ENCODE measurements around the gene FBXO46.

FBXO46 gene

GRCh38 chr19:45681391-45682015 lies 49.2 kb downstream of the FBXO46 start:
- peak; percentile 77 for DNase-seq (ENCODE audit: low read depth)

- DNase-seq (ENCODE audit: low read depth): peak; percentile 72
Measured at GRCh38 chr19:45677351-45678230, 53.1 kb downstream of the FBXO46 start.

DNA sequence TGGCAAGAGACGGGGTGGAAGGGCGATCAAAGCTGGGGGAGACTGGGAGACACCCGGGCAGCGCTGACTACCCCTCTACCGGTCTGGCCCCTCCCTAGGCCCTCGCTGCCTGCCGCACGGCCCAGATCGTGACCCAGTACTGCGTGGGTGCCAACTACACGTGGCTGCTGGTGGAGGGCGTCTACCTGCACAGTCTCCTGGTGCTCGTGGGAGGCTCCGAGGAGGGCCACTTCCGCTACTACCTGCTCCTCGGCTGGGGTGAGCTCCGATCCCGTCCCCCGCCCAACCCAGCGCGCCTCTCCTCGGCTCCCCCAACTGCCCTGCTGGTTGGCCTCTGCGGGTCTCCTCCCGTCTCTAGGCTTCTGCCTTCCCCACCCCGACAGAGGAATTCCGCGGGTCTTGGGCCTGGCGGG lies 53.8 kb downstream of the FBXO46 start:
- DNase-seq (ENCODE audit: low read depth): peak; percentile 23

DNA sequence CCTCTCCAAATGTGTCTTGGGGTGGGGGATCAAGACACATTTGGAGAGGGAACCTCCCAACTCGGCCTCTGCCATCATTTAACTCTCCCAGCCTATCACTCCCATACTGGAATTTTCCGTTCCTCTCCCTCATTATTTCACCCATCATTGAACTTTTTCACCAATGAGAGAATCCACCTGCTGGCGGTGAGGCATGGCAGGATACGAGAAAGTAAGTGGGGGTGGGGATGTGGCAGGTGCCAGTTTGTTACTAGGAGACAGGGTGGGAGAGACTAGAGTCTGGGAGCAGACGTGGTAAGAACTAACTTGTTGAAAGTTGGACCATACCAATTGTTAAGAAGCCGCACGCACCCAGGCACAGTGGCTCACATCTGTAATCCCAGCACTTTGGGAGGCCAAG lies 55.8 kb downstream of the FBXO46 start:
- DNase-seq (ENCODE audit: low read depth): no peak

- peak; percentile 38 for DNase-seq (ENCODE audit: low read depth)
Measured at GRCh38 chr19:45670670-45671453, 59.8 kb downstream of the FBXO46 start.

- DNase-seq (ENCODE audit: low read depth): no peak
Measured at GRCh38 chr19:45668342-45668871, 62.3 kb downstream of the FBXO46 start.

DNA sequence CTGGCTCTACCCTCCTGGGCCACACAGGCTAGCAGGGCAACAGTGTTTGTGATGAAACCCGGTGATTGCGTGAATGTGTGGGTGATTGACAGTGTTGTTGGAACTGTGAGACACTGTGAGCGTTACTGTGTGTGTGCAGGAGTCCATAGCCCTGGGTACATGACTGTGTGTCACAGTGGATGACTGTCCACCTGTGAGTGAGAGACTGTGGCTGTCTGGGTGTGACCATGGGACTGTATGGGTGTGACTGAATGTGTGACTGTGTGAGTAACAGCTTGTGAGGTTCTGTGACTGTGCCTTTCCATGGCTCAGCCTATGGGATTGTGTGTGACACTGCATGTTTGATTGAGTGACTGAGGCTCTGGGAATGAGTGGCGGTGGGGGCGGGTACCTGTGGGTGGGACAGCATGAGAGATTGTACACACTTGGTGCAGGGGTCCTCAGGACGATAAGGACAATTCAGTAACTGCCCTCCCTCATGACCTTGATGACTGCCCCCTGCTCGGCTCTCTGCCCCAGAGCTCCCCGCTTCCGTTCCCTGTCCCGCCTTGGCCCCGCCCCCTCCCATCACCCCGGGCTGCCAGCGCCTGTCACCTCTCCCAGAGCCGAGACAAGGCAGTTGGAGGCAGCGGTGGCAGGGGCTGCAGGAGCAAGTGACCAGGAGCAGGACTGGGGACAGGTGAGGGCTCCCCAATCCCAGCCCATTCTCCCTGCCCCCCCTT lies 62.9 kb downstream of the FBXO46 start, which contains the start of gene GIPR:
Gene GIPR (plus strand): TSS at position 602 of the 722 bp plus-strand sequence. CDS start 1,300 bp downstream, outside the sequence.
- peak; percentile 59 for DNase-seq (ENCODE audit: low read depth)

- no peak for DNase-seq (ENCODE audit: low read depth)
Measured at GRCh38 chr19:45664575-45664974, 66.1 kb downstream of the FBXO46 start.

DNA sequence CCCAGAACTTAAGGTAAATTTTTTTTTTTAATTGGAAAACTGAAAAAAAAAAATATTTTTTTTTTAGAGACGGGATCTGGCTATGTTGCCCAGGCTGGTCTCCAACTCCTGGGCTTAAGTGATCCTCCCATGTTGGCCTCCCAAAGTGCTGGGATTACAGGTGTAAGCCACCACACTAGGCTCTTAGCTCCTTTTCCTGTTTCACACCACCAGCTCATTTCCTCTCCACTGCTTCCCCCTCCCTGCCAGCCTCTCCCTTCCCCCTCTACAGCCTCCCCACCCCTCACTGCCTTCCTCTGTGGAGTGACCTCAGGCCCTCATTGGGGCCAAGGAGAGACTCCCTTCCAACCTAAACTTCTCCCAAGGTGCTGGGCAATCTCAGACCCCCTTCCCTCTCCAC lies 66.9 kb downstream of the FBXO46 start:
- DNase-seq (ENCODE audit: low read depth): no peak

DNA sequence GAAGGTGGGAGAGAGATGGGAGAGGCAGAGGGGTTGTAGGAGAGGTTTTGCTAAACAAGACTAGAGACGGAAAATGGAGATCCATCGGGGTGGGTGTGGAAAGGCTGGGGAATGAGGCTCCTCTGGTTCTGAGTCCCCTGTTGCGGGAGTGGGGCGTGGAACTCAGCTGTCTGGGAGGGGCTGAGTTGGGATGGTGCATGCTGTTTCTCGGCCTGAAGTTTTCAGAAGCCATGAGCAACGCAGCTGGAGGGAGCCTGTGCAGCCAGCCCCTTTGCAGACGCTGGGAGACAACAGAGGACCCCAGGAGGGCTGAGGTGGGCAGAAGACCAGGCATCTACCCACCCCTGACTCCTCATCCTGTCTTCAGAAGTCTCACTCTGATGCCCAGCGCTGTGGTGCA lies 70.1 kb downstream of the FBXO46 start:
- DNase-seq (ENCODE audit: low read depth): no peak

All from stimulated activated CD8-positive, alpha-beta memory T cell treated with anti-CD3 and anti-CD28 coated beads, Interleukin-4, amount 100 ng/mL, for 24 hours (primary cell).